ENCODE measurements around the gene KCNH1.

- TF ChIP-seq CTCF (IDR thresholded peaks at IDR 0.05; ENCODE audit: insufficient read depth, low read depth, low read length) (no peak), EZH2 (IDR thresholded peaks at IDR 0.05; ENCODE audit: insufficient read depth, low read length) (peak; percentile 26)
These were observed 534 bp downstream of the KCNH1 start for GRCh38 chr1:211133393-211133835.

All from astrocyte (in vitro differentiated cells and primary cell).